Activated T-cell treated with anti-CD3 and anti-CD28 coated beads for 1 hour (primary cell): ENCODE results near the gene KIAA1210.
"Not testable (repeated sequence)": the region's sequence is repeated elsewhere in the genome, so short reads cannot be mapped to it uniquely, and the experiment has no call there.

ENCODE experiments used
- DNase-seq: peaks from one replicate; pipeline ENCODE4 v3.0.0-alpha.2; 2020; ENCODE audit warnings: low read depth

KIAA1210 gene

DNA sequence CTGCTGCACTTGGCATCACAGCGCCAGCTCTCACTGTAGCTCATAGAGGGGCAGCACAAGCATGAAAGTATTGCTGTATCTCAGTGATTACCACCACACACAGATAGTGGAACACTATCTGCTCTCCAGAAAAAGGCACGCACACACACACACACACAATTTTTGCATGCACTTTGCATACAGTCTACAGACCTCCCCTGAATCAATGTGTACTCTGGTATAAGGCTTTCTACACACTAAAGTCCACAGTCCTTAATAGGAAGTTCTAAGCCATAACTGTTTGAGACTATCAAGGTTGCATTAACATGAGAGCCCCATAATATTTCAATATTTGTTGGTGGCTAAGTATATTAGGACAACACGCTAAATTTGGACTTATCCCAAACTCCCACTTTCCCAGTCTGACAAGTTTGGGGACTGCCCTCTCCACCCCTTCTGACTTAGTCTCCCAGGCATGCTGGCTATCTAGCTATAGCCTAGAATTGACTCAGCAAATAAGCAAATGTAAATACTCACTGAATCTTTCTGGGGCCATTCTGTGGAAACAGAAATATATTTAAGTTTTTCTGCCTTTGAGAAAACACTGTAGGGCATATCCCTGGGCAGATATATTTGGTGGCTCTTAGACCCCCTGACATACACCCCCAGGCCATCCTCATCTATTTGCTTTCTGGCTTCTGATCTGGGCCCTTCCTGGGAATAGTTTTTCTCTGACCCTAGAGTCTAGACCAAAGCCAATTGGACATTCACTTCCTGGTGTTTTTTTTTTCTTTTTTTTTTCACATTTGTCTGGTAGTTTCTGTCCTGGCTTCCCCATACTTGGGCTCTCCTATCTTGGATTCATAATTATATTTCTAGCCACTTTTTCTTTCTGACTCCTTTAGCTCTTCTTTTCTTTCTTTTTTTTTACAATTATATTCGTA, 91.2 kb downstream of the KIAA1210 start:
- no peak for DNase-seq

DNA sequence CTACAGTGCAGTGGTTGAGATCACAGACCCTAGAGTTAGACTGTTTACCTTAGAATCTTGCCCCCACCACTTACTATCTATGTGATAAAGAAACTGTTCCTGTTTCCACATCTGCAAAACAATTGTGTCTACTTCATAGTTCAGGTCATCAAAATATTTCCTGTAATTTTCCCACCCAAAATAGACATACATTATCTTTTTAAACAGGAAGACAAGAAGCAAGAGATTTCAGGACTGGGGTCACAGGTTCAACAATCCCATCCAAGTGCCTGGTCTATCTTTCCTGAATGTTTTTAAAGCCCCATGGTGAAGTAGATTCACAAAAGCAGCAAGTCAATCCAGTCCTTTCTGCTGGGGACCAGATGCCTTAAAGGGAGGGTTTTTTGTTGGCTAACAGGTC, 96.6 kb downstream of the KIAA1210 start:
- no peak for DNase-seq

DNA sequence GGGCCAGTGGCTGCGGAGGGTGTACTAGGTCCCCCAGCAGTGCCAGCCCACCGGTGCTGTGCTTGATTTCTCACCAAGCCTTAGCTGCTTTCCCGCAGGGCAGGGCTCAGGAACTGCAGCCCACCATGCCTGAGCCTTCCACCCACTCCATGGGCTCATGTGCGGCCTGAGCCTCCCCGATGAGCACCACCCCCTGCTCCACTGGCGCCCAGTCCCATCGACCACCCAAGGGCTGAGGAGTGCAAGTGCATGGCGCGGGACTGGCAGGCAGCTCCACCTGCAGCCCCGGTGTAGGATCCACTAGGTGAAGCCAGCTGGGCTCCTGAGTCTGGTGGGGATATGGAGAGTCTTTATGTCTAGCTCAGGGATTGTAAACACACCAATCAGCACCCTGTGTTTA, 98.0 kb downstream of the KIAA1210 start:
- DNase-seq: not testable (repeated sequence)

DNA sequence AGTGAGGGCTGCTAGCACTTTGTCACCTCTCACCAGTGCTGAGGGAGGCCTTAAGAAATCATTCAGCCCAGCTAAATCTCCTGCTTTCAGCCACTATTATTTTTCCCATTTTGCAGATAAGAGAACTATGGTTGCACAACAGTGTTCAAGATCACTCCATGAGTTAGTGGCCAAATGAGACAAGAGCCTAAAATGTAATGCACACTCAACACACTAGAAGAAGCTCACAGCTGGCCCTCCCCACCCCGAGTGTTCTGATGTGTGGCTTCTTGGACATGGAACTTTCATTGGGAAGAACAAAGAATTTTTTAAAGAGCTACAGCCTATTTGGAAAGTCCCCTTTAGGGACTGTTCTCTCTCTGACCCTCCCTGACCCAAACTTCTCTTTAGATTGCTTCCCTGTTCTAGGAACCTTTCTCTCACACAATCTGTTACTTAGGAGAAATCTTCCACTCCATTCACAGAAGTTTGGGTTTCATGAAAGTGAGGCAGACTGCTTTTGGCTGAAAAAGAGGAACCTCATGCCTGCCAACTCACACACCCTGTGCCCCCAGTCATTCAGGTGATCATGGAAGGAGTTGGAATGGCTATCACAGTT, 98.8 kb downstream of the KIAA1210 start:
- no peak for DNase-seq
